GM18867 (cell line): ENCODE results near the gene SIRT1.
"Not testable (repeated sequence)": the region's sequence is repeated elsewhere in the genome, so short reads cannot be mapped to it uniquely, and the experiment has no call there.

ENCODE experiments used
- ATAC-seq: cut with Tn5 transposase; IDR thresholded peaks from one replicate; pipeline ENCODE4 v1.9.1; 2021; ENCODE audit warnings: mild to moderate bottlenecking, moderate library complexity; ENCODE audit not compliant: unreplicated experiment

SIRT1 gene

DNA sequence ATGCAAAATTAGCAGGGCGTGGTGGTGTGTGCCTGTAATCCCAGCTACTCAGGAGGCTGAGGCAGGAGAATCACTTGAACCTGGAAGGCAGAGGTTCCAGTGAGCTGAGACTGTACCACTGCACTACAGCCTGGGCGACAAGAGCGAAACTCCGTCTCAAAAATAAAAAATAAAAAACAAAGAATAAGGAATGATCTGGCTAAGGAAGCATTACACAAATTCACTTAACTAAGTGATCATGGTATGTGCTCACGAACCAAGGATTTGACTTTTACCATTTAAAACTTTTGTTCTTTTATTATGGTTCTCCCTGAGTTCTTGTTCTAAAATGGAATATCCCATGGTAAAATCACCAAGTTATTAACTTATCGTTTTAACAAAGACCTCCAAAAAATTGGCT, 71.2 kb downstream of the SIRT1 start:
- ATAC-seq = no peak

DNA sequence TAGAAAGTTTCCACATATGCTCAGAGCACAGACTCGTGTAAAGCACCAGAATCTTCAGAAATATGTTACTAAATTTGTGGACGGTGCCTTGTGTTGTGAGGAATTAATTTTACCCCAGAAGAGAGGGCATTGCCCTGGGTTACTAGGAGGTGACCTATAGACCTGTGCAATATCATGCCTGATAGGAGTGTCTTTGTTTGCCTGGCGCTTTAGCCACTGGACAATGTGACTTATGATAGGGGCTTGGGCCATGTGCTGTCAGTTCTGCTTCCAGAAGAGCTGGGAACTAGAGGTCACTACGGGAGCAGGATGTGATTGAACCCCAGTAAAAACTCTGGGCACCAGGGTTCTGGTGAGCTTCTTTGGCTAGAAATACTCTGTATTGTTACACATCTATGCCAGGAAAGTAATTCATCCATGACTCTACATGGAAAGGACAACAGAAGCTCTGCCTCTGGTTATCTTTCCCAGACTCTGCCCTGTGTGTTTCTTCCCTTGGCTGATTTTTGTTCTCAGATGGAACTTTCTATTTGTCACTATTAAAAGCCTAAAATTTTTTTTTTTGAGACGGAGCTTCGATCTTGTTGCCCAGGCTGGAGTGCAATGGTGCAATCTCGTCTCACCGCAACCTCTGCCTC, 75.5 kb downstream of the SIRT1 start:
- ATAC-seq = no peak

DNA sequence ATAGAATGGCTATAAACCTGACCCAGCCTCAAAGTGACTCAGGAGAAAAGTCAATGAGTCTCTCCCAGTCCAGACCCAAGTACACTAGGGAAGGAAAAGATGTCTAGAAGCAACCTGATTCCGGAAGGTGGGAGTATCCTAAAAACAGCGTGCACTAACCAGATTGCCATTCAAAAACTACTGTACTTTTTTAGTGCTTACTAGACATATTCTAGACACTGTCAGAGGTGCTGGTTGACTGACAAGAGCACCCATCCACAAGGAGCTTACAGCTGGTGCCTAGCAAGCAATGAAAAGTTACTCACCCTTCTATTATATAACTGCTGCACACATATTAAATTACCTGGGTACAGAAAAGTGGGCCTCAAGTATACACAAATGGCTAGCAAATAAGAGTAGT, 81.0 kb downstream of the SIRT1 start:
- ATAC-seq = no peak

DNA sequence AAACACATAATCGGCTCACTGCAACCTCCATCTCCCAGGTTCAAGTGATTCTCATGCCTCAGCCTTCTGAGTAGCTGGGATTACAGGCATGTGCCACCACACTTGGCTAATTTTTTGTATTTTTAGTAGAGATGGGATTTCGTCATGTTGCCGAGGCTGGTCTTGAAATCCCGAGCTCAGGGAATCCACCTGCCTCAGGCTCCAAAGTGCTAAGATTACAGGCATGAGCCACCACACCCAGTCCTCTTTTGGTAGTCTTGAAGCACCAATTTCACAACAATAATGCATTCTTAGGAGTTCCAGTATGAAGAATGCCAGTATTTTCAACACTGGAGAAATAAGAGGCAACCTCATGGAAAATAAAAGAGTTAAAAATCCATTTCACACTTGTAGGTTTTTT, 81.6 kb downstream of the SIRT1 start:
- ATAC-seq = not testable (repeated sequence)
